NCI-H2196 treated with DMSO at 0.1 percent for 48 hours (cell line): Measurements from ENCODE around the gene PHOX2A.

ENCODE experiments used
- DNase-seq: peaks from one replicate; lab custom pipeline; 2025; ENCODE audit not compliant: unreplicated experiment; lab: John Stamatoyannopoulos, UW

The PHOX2A gene

DNA sequence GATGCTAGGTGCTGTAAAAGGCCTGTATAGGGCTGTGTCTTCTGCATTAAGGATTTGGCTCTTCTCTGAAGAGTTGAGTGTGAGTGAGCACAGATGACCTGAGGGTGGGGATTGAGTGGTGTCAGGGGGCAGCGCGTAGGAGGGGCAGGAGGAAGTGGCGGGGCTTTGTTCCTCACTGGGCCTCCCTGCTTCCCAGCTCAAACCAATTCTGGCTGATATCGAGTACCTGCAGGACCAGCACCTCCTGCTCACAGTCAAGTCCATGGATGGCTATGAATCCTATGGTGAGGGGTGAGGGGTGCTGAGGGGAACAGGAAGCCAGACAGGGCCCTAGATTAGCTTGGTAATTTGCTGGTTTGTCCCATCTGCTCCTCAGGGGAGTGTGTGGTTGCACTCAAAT is 9.1 kb downstream of the PHOX2A start:
- DNase-seq: no peak

DNA sequence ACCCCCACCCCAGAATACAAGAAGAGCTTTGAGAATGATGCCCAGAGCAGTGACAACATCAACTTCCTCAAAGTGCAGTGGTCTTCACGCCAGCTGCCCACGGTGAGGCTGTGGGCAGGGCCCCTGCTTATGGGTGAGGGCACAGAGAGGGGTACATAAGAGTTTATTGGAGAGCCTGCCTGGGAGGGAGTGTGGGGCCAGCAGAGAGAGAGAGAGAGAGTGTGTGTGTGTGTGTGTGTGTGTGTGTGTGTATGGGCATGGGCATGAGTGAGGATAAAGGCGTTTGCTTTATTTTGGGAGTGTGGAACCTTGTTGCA is 9.5 kb downstream of the PHOX2A start:
- DNase-seq: no peak

DNA sequence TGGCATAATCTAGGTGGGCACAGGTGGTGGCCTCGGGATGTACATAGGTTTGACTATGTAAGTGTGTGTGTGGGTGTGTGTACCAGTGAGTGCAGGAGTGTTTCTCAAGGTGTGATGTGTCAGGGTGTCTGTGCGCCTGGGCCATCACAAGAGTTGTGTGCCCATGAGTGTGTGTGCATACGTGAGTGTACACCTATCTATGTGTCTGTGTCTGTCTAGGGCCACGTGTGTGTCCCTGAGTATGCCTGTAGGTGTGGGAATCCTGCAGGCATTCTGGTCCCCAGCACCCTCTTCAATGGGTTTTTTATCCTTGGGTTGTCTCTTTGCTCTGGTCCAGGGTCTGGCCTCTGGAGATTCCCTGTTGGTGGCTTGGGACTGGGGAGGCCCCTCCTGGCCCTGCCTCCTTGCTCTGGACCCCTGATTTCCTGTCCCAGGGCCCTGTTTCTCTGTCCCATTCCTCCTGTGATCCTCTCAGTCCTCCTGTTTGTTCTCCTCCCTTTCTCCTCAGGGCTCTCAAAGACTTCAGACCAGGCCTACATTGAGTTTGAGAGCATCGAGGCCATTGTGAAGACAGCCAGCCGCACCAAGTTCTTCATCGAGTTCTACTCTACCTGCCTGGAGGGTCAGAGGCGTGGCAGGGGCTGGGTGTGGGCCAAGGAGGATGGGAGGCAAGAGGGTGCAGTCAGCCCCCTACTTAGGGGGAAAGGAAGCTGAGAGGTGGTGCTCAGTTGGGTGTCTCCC is 10.0 kb downstream of the PHOX2A start:
- DNase-seq: no peak

DNA sequence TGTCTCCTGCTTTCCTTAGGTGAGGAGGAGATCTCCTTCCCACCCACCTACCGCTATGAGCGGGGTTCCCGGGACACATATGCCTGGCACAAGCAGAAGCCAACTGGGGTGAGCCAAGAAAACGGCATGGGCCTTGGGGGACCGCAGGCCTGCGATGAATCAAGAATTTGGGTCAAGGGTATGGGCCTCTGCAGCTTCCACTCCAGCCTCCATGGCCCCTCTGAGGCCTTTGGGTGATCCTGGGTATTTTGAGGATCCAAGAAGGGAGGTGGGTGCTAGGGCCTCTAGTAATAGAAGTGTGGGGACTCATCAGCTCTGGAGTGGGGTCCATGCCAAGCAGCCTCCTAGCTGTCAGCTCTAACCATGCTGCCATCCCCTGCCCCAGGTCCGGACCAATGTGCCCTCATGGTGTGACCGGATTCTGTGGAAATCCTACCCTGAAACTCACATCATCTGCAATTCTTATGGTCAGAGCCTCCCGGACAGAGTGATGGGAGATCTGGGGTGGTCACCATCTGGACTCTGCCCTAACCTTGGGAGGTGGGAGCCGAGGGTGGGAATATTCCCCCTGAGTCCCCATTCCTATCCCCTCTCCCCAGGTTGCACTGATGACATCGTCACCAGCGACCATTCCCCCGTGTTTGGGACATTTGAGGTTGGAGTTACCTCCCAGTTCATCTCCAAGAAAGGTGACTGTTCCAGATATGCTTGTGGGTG is 10.8 kb downstream of the PHOX2A start:
- DNase-seq: no peak

DNA sequence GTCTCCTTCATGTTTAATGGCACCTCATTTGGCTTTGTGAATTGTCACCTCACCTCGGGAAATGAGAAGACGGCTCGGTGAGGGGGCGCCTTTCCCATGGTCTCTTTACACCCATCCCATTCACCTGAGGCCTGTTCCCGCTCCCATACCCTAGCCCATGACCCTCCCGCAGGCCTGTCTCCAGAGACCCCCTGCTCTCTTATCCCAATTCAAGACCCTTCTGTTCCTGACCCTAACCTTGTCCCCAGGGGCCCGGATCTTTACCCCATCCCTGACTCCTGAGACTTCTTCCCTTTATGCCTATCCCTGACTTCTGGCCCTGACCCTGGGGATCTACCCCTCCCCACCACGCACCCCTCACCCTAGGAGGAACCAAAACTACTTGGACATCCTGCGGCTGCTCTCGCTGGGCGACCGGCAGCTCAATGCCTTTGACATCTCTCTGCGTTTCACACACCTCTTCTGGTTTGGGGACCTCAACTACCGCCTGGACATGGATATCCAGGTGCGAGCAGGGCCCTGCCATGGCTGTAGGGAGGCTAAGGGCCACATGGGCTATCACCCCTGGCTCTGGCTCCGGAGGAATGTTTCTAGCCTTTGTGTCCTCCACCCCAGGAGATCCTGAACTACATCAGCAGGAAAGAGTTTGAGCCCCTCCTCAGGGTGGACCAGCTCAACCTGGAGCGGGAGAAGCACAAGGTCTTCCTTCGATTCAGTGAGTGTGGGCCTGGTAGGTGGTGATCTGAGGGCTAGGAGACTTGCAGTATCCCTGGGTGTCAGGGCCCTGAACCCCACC is 11.5 kb downstream of the PHOX2A start:
- no peak for DNase-seq

DNA sequence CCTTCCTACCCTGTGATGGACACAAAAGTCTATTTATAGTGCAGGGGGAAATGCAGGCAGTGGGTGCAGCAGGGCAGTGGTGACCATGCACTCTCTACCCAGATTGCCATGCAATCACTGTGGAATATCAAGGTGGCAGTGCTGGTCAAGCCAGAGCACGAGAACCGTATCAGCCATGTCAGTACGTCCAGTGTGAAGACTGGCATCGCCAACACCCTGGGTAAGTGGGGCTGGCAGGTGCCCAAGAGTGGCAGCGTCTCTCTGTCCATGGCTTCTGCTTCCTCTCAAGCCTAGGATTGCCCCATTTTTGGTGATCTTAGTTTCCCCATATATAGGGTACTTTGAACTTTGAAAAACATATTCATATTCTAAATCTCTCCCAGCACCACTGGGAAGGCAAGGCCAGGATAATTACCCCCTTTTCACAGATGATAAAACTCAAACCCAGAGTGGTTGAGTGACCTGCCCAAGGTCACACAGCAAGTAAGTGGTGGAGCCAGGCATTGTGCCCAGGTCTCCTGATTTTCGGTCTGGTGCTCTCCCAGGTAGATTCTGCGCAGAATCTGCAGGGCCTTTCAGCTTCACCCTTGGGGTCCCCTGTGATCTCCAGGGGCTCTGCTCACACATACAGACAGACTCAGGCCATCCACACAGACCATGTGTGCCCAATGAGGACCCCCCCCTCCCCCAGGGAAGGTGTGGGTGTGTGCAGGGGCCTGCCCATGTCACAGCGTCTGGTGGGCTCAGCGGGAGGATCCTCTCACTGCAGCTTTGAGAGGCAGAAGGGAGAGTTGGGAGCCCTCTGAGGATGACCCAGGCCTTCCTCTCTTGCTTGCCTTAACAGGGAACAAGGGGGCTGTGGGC is 12.3 kb downstream of the PHOX2A start:
- no peak for DNase-seq

DNA sequence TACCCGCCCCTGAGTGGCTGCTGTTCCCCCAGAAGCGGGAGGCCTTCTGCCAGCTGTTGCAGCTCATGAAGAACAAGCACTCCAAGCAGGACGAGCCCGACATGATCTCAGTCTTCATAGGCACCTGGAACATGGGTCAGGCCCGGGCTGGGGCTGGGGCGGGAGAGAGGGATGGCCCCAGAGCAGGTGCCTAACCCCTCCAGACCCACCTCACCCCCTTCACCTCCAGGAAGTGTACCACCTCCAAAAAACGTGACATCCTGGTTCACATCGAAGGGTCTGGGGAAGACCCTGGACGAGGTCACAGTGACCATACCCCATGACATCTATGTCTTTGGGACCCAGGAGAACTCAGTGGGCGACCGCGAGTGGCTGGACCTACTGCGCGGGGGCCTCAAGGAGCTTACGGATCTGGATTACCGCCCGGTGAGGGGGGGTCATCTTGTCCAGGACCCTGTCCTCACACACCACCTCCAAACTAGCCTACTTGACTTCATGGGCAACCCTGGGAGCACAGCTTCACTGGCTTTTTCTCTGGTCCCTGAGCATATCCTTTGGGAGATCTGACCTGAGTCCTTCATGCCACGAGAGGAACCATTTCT is 13.1 kb downstream of the PHOX2A start:
- DNase-seq: no peak

DNA sequence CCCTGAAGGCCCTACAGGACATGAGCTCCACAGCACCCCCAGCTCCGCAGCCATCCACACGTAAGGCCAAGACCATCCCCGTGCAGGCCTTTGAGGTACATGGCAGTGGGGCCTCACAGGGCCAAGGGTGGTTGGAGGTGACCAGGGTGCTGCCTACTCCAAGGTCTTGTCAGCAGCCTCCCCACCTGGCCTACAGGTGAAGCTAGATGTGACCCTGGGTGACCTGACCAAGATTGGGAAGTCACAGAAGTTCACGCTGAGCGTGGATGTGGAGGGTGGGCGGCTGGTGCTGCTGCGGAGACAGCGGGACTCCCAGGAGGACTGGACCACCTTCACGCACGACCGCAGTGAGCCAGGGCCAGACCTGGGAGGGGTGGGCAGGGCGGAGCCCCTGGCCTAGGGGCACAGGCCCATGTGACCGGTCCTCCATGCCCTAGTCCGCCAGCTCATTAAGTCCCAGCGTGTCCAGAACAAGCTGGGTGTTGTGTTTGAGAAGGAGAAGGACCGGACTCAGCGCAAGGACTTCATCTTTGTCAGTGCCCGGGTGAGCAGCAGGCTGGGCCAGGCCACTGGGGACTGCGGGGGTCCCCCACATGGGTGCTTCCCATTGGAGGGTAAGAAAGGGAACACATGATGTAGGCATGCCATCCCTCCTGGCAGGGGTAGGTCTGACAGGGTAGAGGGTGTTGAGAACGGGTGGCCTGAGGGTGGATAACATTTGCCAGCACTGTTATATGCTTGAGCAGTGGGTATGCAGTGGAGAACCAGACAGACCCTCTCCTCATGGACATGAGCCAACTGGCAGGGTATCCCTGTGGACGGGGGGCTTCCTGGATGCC is 13.8 kb downstream of the PHOX2A start:
- no peak for DNase-seq

DNA sequence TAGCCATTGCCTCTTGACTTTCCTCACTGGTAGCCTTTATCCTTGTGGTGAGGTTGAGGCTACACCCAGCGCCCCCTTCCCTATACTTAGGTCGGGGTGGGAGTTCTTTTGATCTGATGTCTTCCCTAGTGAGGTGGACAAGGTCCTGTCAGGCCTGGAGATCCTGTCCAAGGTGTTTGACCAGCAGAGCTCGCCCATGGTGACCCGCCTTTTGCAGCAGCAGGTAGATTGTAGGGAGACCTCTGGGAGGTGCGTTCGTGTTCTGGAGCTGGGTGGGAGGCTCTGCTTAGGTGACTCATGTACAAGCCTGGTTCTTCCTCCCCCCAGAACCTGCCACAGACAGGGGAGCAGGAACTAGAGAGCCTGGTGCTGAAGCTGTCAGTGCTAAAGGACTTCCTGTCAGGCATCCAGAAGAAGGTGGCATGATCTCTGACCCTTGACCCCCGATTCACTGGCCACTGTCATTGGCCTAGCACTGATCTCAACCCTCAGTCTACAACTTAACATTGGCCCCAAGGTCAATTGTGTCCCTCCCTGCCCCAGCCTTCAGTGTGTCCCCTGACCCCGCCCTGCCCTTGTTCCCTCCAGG is 14.5 kb downstream of the PHOX2A start:
- no peak for DNase-seq

DNA sequence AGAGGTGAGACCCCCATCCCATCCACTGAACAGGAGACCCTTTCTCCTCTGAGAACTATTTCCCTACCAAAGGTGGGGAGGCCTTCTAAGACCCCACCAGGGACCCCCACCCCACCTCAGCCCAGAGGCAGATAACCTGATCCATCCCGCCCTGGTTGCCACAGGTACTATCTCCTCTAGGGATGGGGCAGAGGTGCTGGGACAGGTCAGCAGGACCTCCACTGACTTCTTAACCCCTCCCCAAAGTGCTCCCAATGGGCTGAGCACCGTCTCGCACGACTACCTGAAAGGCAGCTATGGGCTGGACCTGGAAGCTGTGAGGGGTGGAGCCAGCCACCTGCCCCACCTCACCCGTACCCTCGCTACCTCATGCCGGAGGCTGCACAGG is 15.1 kb downstream of the PHOX2A start:
- no peak for DNase-seq

DNA sequence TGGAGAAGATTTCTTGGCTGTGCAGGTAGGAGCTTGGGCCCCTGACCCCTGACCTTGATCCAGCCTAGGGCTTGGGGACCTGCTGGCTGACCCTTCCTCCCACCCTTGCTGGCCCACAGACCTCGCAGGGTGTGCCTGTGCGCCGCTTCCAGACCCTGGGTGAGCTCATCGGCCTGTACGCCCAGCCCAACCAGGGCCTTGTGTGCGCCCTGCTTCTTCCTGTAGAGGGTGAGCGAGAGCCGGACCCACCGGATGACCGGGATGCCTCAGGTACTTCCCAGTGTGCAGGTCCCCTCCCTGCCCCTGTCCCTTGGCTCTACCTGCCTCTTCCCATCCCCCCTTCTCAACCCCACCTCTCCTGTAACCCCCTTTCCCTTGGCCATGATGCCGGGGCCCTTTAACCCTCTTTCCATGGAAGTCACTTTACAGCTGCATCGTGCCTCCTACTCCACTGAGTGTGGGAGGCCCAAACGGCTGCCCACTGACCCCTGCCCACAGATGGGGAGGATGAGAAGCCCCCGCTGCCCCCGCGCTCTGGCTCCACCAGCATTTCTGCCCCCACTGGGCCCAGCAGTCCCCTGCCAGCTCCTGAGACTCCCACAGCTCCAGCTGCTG is 15.6 kb downstream of the PHOX2A start:
- DNase-seq: no peak

DNA sequence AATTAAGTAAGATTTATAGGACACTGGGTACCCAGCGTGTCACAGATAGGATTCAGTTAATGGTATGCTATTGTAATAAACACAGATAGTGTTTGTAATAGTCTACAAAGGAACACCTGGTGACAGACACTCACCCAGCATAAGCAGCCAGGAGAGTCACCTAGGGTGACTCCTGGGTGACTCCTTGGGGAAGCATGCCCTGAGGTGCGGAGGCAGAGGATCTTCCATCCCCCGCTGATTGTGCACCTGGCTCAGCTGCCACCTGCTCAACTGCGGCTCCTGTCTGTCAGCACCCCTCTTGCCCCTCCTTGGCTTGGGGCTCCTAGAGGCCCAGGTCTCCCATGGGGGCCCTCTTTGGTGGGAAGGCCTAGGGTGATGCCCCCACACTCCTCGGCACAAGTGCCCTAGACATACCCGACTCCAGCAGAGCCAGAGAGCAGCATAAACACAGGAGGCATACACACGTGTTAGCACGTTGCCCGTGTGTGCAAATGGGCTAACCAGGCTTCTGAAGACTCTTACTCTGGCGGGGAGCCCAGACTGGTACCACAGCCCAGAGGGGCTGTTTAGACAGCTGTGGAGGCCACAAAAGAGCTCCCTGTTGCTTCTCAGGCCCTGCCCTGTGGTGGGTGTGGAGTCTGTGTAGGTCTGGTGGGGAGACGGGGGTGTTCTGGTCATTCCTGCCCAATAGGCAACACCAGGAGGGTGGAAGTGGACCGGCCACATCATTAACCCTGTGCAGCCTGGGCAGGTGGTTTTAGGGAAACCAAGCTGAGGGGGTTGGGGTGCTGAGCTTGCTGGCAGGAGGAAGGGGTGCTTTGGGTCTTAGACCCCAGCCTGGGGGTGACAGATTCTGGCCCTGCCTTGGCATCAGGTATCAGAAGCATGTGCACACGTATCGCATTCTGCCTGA is 16.4 kb downstream of the PHOX2A start:
- peak; percentile 95 for DNase-seq

DNA sequence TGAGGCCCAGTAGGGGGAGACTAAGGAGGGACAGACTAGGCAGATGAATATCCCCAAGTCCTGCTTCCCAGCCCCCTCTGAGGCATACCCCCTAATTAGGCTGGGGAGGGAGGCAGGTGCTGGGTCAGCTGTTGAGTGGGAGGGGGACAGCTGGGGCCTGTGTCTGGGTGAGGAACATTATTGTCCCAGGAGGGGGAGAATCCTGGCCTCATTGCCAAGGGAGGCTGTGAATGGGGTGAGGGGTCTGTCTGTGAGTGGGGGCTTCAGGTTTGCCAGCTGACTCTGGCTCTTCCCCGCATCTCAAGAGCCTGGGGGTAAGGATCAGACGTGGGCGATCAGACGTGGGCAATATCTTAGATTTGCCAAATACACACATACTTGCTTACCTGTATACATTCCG is 17.3 kb downstream of the PHOX2A start:
- DNase-seq: no peak

DNA sequence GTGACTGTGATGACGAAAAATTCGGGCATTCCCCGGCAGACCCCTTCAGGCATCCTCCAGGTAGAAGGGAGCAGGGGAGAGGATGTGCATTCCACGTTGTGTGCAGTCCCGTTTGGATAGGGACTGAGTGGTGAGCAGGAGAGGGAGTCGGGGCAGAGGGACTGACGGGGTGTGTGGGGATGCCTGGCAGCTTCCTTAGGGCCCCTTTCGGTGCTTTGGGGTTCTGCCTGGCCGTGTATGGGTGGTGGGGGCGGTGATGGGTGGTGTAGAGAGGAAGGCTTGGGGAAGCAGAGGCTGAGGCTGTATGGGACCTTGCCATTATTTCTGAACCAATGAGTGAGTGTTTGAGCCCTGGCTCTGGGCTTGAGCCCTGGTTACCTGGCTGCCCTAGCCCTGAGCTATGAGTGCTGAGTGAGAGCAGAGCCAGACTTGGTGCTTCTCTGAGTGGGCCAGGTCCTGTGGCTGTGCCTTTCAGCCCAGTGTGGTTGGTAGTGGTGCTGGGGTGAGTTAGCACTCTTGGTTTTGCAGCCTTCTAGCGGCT is 18.5 kb downstream of the PHOX2A start:
- no peak for DNase-seq

DNA sequence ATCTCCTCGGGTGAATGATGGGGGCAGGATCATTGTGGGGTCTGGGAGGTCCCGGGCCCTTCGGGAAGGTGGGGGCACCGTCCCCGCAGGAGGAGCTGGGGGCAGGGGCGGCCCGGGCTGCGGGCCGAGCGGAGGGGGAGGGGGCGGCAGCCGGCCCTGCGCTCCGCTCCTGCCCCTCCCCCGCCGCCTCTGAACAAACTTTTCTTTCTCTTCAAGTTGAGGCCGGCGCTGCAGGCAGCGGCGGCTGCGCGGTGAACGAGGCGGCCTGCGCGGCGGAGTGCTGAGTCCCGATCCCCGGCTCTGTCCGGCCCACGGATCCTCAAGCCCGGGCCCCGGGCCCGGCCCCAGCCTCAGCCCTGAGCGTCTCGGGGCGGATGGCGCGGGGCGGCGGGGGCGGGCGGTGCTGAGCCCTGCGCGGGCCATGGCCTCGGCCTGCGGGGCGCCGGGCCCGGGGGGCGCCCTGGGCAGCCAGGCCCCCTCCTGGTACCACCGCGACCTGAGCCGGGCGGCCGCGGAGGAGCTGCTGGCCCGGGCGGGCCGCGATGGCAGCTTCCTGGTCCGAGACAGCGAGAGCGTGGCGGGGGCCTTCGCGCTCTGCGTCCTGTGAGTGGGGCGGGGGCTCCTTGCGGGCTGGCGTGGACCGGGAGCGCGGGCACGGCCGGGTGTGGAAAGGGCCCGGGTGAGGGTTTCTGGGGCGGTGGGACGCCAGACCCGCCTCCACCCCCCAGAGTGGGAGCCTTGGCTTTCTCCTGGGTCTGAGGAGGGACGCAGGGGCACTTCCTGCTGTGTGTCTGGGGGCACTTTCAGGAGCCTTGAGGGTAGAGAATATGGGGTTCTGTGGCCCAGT is 19.2 kb downstream of the PHOX2A start, which contains the start of gene INPPL1:
TSS of gene INPPL1 (plus strand) at position 204 of the 847 bp plus-strand sequence. CDS start at position 422, 218 bp downstream.
- DNase-seq: no peak
